HEK293 (cell line): ENCODE data around the gene ERCC3.

Experiments
- PRDM1 ChIP-seq: fragments of 450-650 bp; formaldehyde crosslinking; IDR thresholded peaks from 2 replicates; pipeline ENCODE4; 2016; ENCODE audit warnings: missing biosample characterization, missing genetic modification characterization
- ZNF19 ChIP-seq: fragments of 450-650 bp; formaldehyde crosslinking; IDR thresholded peaks from 2 replicates; pipeline ENCODE4; 2016; ENCODE audit warnings: missing biosample characterization, missing genetic modification characterization, low read depth
- ZNF335 ChIP-seq: fragments of 450-650 bp; formaldehyde crosslinking; conservative IDR thresholded peaks from 2 replicates; pipeline ENCODE4 v1.5.1; 2016; ENCODE audit warnings: missing biosample characterization, missing genetic modification characterization
- TF ChIP-seq, protein P1 (sequence below): fragments of 450-650 bp; formaldehyde crosslinking; IDR thresholded peaks from 2 replicates; pipeline ENCODE4 v1.5.1; 2016; ENCODE audit warnings: missing biosample characterization, missing genetic modification characterization

DNA sequence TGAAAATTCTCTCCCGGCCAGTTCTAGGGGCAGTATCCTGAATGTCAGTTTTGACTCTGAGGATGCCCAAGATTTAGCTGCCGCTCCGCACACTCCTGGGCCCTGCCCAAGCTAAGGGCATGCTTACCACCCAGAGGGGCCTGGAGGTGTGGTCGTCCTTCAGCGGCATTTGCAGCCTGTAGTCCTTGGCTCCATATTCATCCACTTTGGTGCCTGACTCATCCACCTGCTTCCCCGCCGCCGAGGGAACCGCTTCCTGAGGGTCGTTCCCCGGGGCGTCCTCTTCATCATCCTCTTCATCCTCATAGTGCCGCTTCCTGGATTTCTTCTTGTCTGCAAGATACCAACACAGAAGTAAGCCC, 577 bp downstream of the ERCC3 start:
- TF ChIP-seq ZNF335 (no peak; the same call in 1 of the 2 replicates), PRDM1 (tag by site-specific recombination) (no peak), ZNF19 (tag by site-specific recombination) (no peak)
- TF ChIP-seq, protein P1, sequence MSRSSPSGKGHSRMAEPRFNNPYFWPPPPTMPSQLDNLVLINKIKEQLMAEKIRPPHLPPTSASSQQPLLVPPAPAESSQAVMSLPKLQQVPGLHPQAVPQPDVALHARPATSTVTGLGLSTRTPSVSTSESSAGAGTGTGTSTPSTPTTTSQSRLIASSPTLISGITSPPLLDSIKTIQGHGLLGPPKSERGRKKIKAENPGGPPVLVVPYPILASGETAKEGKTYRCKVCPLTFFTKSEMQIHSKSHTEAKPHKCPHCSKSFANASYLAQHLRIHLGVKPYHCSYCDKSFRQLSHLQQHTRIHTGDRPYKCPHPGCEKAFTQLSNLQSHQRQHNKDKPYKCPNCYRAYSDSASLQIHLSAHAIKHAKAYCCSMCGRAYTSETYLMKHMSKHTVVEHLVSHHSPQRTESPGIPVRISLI, result no peak
